K562 (cell line): ENCODE results near the gene SLC35B4. TPM values are rescaled to one million over a fixed set of nuclear protein-coding genes. Genes with fewer than 3 reads are reported as not detected.

Experiments
- FOXJ3 ChIP-seq: sonication (generic); formaldehyde crosslinking; IDR thresholded peaks from 2 replicates; pipeline ENCODE4 v1.4.0; 2020; ENCODE audit warnings: mild to moderate bottlenecking, missing genetic modification reagents
- HBP1 ChIP-seq: fragments of 450-650 bp; formaldehyde crosslinking; IDR thresholded peaks from 2 replicates; pipeline ENCODE4 v1.4.0; 2022; ENCODE audit warnings: missing genetic modification characterization
- PHB ChIP-seq: fragments of 250-450 bp; sonication (Bioruptor Pico); IDR thresholded peaks from 2 replicates; pipeline ENCODE4 v1.5.0; 2021
- POLR2AphosphoS5 ChIP-seq: IDR thresholded peaks from 2 replicates; pipeline ENCODE4 v1.6.1; 2011; ENCODE audit warnings: mild to moderate bottlenecking, low read depth, low read length, moderate library complexity; ENCODE audit not compliant: control insufficient read depth, insufficient read depth
- PTTG1 ChIP-seq: fragments of 450-650 bp; IDR thresholded peaks from 2 replicates; pipeline ENCODE4 v1.6.1; 2016; ENCODE audit warnings: low read depth, mild to moderate bottlenecking, missing genetic modification characterization, missing compliant biosample characterization
- RBM14 ChIP-seq: fragments of 200-400 bp; formaldehyde crosslinking; IDR thresholded peaks from 2 replicates; pipeline ENCODE4 v1.6.1; 2018; ENCODE audit warnings: low read depth, mild to moderate bottlenecking, low read length, moderate library complexity, borderline replicate concordance; ENCODE audit not compliant: insufficient read depth
- RERE ChIP-seq: sonication (generic); formaldehyde crosslinking; IDR thresholded peaks from 2 replicates; pipeline ENCODE4 v1.8.0; 2023; ENCODE audit warnings: missing genetic modification reagents, mild to moderate bottlenecking, borderline replicate concordance
- RFX1 ChIP-seq: fragments of 450-650 bp; IDR thresholded peaks from 2 replicates; pipeline ENCODE4 v1.6.1; 2016; ENCODE audit warnings: mild to moderate bottlenecking, moderate library complexity
- SLC30A9 ChIP-seq: fragments of 250-450 bp; sonication (Bioruptor Pico); IDR thresholded peaks from 2 replicates; pipeline ENCODE4 v1.8.0; 2022; ENCODE audit warnings: mild to moderate bottlenecking, moderate library complexity
- SOX6 ChIP-seq: fragments of 450-650 bp; IDR thresholded peaks from 2 replicates; pipeline ENCODE4 v1.6.1; 2014; ENCODE audit warnings: mild to moderate bottlenecking
- TSHZ1 ChIP-seq: fragments of 250-450 bp; sonication (Bioruptor Pico); IDR thresholded peaks from 2 replicates; pipeline ENCODE4 v1.4.0; 2020; ENCODE audit warnings: mild to moderate bottlenecking, moderate library complexity
- ZKSCAN3 ChIP-seq: fragments of 250-450 bp; sonication (Bioruptor Pico); IDR thresholded peaks from 2 replicates; pipeline ENCODE4 v1.4.0; 2020
- ZNF408 ChIP-seq: fragments of 250-450 bp; sonication (Bioruptor Pico); IDR thresholded peaks from 2 replicates; pipeline ENCODE4 v1.4.0; 2020; ENCODE audit warnings: low read depth, mild to moderate bottlenecking, moderate library complexity
- ZNF644 ChIP-seq: fragments of 200-800 bp; sonication (Bioruptor generic); IDR thresholded peaks from 2 replicates; pipeline ENCODE4 v1.6.1; 2016; ENCODE audit warnings: low read depth, missing genetic modification characterization, missing compliant biosample characterization
- ZZZ3 ChIP-seq: fragments of 450-650 bp; IDR thresholded peaks from 2 replicates; pipeline ENCODE4 v1.6.1; 2016; ENCODE audit warnings: antibody characterized with exemption, mild to moderate bottlenecking, moderate library complexity
- polyA plus RNA-seq, 8 experiments: library from polyadenylated mRNA; depleted of rRNA in 4 of 8; stranded (reverse) in 5 of 8; unstranded in 3 of 8; fragments of >200 nt; fragmentation: Nextera tagmentation in 2 of 8; fragmentation: Illumina TruSeq in 1 of 8; extraction: Ambion mirVana in 2 of 8; extraction: Trizol in 1 of 8; gene quantifications; 2 replicates each; pipeline versions ENCODE4 v1.2.1 to v1.2.3, GENCODE V29; 2011 to 2014; ENCODE audit warnings: inconsistent platforms in 1 of 8, missing spikeins in 1 of 8
- total RNA-seq, 7 experiments: library from RNA; depleted of rRNA in 6 of 7; stranded (reverse); fragments of >200 nt in 6 of 7; fragmentation: Illumina TruSeq in 2 of 7; extraction: Trizol in 2 of 7; gene quantifications; 2 replicates each; pipeline versions ENCODE4 v1.2.1 to v1.2.3, GENCODE V29; 2011 to 2021; ENCODE audit warnings: low replicate concordance in 1 of 7
- TF ChIP-seq, protein P1 (sequence below): fragments of 250-450 bp; sonication (Bioruptor Pico); IDR thresholded peaks from 2 replicates; pipeline ENCODE4 v1.8.0; 2022; ENCODE audit warnings: moderate library complexity, mild to moderate bottlenecking, inconsistent platforms

The SLC35B4 gene
- total and polyA plus RNA-seq, 9 of the 15 experiments (the other 6 are each of a cell fraction or from before 2014, with no cell fraction given): 6.1 to 34.9 (median 17.6) TPM

DNA sequence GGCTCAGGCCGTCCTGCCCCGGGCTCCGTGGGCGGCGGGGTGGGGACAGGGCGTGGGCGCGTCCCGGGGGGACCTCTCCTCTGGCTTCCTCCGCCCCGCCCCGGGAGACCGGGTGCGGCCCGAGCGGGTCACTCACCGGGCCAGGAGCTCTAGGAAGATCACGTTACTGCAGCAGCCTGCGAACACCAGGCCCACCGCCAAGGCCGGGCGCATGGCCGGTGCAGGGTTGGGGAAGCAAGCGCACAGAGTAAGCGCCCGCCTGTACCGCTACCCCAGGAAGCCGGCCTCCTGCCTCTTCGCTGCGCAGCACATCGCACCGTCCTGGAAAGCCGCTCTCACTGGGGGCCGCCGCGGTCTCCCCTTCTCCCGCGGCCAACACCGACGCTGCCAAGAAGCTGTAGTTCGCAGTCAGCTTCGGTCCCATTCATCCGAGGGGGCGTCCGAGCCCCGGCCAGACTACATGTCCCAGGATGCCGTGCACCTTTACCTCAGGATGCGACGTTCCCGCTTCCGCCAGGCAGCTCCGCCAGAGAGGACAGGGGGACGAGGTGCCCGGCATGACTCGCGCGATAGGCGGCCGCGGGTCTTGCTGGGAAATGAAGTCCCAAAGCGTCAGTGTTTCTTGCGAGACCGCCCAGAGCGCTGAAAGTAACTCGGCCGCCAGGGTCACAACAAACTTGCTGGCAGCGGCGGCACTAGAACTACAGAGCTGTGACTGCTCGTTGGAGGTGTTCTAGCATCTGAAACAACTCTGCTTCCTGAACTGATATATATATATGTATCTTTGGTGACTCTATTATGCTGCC is at the start of gene SLC35B4 (continued):
- TF ChIP-seq TSHZ1 (CRISPR knock-in tag) (no peak), ZKSCAN3 (CRISPR knock-in tag) (no peak), POLR2AphosphoS5 (no peak), SOX6 (0 out of 2 replicates have a peak, but pooled peaks have one; percentile 9), PTTG1 (tag) (no peak), ZNF408 (CRISPR knock-in tag) (no peak), RBM14 (0 out of 2 replicates have a peak, but pooled peaks have one; percentile 86), HBP1 (CRISPR knock-in tag) (0 out of 2 replicates have a peak, but pooled peaks have one; percentile 65), SLC30A9 (no peak), ZNF644 (peak; percentile 96), PHB (CRISPR knock-in tag) (peak; percentile 91; the same call in 1 of the 2 replicates), FOXJ3 (CRISPR knock-in tag) (no peak), RFX1 (no peak), RERE (CRISPR knock-in tag) (peak; percentile 76; the same call in 1 of the 2 replicates), ZZZ3 (no peak)
- TF ChIP-seq, protein P1, sequence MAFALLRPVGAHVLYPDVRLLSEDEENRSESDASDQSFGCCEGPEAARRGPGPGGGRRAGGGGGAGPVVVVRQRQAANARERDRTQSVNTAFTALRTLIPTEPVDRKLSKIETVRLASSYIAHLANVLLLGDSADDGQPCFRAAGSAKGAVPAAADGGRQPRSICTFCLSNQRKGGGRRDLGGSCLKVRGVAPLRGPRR (CRISPR knock-in tag): no peak
